Skeletal muscle satellite cell (primary cell): Measurements from ENCODE around the gene LEKR1.
"Not testable (repeated sequence)": the region's sequence is repeated elsewhere in the genome, so short reads cannot be mapped to it uniquely, and the experiment has no call there.

Source experiments
- H3K27me3 ChIP-seq: 2 replicates; pipeline ENCODE4 v1.7.0; 2013; ENCODE audit warnings: low read length; ENCODE audit not compliant: control insufficient read depth, insufficient read depth
- H3K36me3 ChIP-seq: 2 replicates; pipeline ENCODE4 v1.7.0; 2013; ENCODE audit warnings: mild to moderate bottlenecking, control low read depth, low read length; ENCODE audit not compliant: insufficient read depth
- H3K4me1 ChIP-seq: 2 replicates; pipeline ENCODE4 v1.7.0; 2013; ENCODE audit warnings: low read length; ENCODE audit not compliant: control insufficient read depth, insufficient read depth
- H3K4me2 ChIP-seq: 2 replicates; pipeline ENCODE4 v1.7.0; 2013; ENCODE audit warnings: mild to moderate bottlenecking, low read length
- H3K4me3 ChIP-seq: 2 replicates; pipeline ENCODE4 v1.7.0; 2013; ENCODE audit warnings: low read length
- H3K9ac ChIP-seq: 2 replicates; pipeline ENCODE4 v1.7.0; 2013; ENCODE audit warnings: mild to moderate bottlenecking, low read depth, low read length, moderate library complexity
- H3K9me3 ChIP-seq: replicated peaks from 2 replicates; pipeline ENCODE4 v1.7.0; 2013; ENCODE audit warnings: mild to moderate bottlenecking, control low read depth, low read length

LEKR1 gene

GRCh38 chr3:156822626-156823260 is 3.4 kb upstream of the LEKR1 start:
- H3K9me3 ChIP-seq, H3K9ac ChIP-seq, H3K36me3 ChIP-seq, H3K4me2 ChIP-seq, H3K27me3 ChIP-seq, H3K4me3 ChIP-seq: not testable (repeated sequence)
- H3K4me1 ChIP-seq, result peaks cover 57% of the 10 kb centered on the region

DNA sequence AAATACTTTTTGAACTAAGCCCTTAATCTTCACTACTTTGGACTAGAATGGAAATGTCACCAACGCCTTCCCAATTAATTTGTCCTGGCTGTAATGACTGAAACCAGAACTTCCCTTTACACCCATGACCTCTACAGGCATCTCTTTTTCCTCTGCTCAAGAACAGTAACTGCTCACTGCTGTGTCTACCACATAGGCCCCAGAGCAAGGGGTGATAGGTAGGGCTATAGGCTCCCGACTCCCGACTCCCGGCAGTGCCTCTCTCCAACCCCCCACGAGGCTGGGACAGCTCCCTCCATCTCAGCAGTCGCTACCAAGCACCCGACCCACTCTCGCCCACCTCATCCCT is 384 bp upstream of the LEKR1 start:
- Histone ChIP-seq H3K4me1 (peaks cover 26% of the 10 kb centered on the region), H3K36me3 (no peaks in the 10 kb centered on the region), H3K9me3 (no peaks in the 10 kb centered on the region), H3K4me2 (peak overlapping the region; percentile 87), H3K9ac (peak overlapping the region; percentile 92), H3K4me3 (peak overlapping the region; percentile 71), H3K27me3 (no peaks in the 10 kb centered on the region)

DNA sequence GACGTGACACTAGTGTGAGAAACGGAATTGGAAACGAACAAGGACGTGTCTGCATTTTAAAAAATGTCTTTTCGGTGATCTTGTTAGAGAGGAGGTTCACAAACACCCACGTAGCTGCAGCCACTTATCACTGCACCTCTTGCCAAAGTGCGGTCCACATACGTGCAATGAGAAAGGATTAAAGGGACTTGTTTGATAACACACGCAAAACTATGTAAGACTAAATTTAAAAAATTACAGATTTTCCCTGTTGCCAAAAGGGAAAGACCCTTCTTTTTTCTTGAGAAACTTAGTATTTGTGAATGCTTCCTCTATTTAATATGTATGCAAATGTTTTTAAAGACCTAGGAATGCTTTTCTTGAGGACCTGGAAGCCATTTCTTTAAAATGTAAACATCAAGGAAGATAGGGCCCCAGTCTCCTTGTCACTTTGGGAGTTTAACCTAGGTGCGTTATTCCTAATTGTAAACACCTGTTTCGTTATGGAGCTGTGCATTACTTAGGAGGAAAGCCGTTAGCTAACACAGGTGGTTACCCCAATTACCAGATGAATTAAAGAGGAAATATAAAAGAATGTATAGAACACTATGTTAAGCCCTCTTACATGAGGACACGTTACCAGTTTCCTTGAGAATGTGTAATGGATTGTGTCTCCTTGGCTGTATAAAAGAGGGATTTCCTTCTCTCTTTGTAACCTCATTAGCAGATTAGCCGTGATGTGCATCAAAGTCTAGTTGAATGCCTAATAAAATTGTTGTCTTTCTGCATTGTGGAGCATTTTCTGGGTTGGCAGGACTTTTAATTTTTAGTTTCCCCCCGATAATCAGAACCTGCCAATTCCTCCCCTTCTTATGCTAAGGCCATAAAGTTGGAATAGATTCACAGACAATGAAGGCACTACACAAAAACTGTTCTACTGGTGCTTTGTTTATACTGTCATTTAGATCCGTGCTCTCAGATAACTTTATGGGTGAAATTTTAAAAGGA is 1.0 kb downstream of the LEKR1 start:
- no peaks in the 10 kb centered on the region for H3K36me3 ChIP-seq
- H3K9ac ChIP-seq, result peak overlapping the region; percentile 92

GRCh38 chr3:156831006-156831405 is 4.9 kb downstream of the LEKR1 start:
- Histone ChIP-seq H3K36me3 (no peaks in the 10 kb centered on the region), H3K27me3 (no peaks in the 10 kb centered on the region), H3K9ac (no peak overlapping the region), H3K4me1 (peaks cover 14% of the 10 kb centered on the region), H3K4me3 (no peak overlapping the region), H3K4me2 (no peak overlapping the region), H3K9me3 (no peaks in the 10 kb centered on the region)

More for the DNA sequence above, 1.0 kb downstream of the LEKR1 start:
- Histone ChIP-seq H3K9me3 (no peaks in the 10 kb centered on the region), H3K4me2 (peak overlapping the region; percentile 87), H3K27me3 (no peaks in the 10 kb centered on the region), H3K4me1 (peaks cover 22% of the 10 kb centered on the region), H3K4me3 (peak overlapping the region; percentile 71)

DNA sequence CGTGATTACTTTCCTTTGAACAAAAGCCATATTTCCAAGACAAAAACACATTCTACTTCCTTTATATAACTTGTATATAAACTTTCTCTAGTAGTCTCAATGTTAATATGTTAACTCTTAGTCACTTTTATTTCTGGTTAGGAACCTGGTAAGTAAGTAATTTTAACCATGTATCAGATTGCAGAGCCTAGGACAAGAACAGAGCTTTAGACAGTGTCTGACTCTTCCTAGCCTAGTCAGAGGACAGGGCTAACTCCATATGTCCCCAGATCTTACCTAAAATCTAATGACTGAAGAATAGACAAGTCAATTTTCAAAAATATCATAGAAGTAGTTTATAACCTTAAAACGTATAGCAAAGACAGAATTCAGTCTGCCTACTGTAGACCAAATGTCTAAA is 8.3 kb downstream of the LEKR1 start:
- Histone ChIP-seq H3K9ac (no peak overlapping the region), H3K27me3 (no peaks in the 10 kb centered on the region), H3K9me3 (no peaks in the 10 kb centered on the region), H3K4me2 (no peak overlapping the region), H3K36me3 (no peaks in the 10 kb centered on the region), H3K4me1 (peaks cover 10% of the 10 kb centered on the region), H3K4me3 (no peak overlapping the region)

DNA sequence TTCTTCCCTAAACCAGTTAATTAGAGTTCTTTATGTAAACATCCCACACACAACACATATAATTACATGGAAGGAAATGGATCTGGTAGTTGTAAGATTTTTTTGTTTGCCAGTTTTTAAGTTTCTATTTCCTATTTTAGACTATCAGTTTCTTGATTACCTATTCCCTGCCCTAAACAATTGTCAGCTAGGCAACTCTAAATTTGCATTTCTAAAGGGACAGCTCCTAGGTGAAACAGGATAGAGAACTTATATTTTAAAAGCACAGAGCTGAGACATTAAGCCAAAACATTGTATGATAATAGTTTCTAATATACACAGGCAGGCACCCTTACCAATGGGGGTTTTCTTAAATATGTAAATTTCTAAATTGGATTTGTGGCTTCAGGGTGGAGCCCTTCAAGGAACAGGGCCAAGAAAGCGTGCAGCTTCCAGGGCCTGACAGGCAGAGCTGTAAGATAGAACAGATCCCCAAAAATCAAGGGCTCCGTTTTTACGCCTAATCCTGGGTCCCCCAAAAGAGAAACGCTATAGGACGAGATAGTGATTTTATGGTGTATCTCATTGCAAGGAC is 8.9 kb downstream of the LEKR1 start:
- H3K4me3 ChIP-seq, result no peak overlapping the region
- peaks cover 10% of the 10 kb centered on the region for H3K4me1 ChIP-seq
- no peak overlapping the region for H3K9ac ChIP-seq
- H3K9me3 ChIP-seq, result no peaks in the 10 kb centered on the region
- no peaks in the 10 kb centered on the region for H3K36me3 ChIP-seq
- no peaks in the 10 kb centered on the region for H3K27me3 ChIP-seq
- H3K4me2 ChIP-seq, result no peak overlapping the region

- no peaks in the 10 kb centered on the region for H3K36me3 ChIP-seq
- no peaks in the 10 kb centered on the region for H3K9me3 ChIP-seq
- H3K4me2 ChIP-seq, result no peak overlapping the region
- H3K27me3 ChIP-seq, result no peaks in the 10 kb centered on the region
- no peak overlapping the region for H3K4me3 ChIP-seq
- H3K4me1 ChIP-seq, result peaks cover 10% of the 10 kb centered on the region
- H3K9ac ChIP-seq, result no peak overlapping the region
Observed at GRCh38 chr3:156836701-156837100, 10.5 kb downstream of the LEKR1 start.

DNA sequence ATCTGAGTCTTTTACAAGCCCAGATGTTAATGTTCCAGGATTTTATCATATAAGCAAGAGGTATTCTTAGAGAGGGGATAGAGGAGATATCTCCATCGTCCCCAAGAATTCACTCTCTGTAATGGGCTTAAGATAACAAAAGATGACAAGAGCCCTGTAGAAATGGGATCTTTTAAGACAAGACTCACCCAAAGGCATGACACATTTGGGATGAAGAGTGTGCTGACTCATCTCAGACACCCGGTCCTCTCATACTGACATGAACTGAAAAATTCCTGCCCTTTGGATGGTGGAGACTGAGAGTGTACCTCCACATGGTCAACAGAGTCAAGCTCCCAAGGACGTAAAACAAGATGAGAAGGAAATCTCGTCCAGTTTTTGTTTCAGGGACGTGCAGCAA is 11.0 kb downstream of the LEKR1 start:
- Histone ChIP-seq H3K4me3 (no peak overlapping the region), H3K9me3 (no peaks in the 10 kb centered on the region), H3K36me3 (no peaks in the 10 kb centered on the region), H3K4me1 (peaks cover 10% of the 10 kb centered on the region), H3K27me3 (no peaks in the 10 kb centered on the region), H3K9ac (no peak overlapping the region), H3K4me2 (no peak overlapping the region)

DNA sequence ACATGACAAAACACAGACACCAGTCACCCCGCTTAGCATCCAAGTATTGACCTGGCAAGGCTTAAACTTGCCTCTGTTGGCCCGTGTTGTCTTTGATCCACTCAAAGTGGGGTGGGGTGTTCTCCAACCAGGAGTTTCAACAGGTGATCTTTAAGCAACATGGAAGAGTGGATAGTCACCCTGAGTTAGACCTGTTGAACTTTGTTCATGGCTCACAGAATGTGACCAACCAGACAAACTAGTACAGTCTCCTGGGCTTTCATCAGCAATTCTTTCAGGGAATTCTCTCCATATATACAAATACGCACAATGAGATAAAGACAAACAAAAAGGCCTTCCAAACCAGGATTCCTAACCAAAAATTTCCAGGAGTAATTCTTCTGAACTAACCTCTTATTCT is 11.9 kb downstream of the LEKR1 start:
- no peak overlapping the region for H3K9ac ChIP-seq
- no peaks in the 10 kb centered on the region for H3K36me3 ChIP-seq
- H3K27me3 ChIP-seq, result no peaks in the 10 kb centered on the region
- H3K4me2 ChIP-seq, result no peak overlapping the region
- peaks cover 10% of the 10 kb centered on the region for H3K4me1 ChIP-seq
- H3K9me3 ChIP-seq, result no peaks in the 10 kb centered on the region
- H3K4me3 ChIP-seq, result no peak overlapping the region

DNA sequence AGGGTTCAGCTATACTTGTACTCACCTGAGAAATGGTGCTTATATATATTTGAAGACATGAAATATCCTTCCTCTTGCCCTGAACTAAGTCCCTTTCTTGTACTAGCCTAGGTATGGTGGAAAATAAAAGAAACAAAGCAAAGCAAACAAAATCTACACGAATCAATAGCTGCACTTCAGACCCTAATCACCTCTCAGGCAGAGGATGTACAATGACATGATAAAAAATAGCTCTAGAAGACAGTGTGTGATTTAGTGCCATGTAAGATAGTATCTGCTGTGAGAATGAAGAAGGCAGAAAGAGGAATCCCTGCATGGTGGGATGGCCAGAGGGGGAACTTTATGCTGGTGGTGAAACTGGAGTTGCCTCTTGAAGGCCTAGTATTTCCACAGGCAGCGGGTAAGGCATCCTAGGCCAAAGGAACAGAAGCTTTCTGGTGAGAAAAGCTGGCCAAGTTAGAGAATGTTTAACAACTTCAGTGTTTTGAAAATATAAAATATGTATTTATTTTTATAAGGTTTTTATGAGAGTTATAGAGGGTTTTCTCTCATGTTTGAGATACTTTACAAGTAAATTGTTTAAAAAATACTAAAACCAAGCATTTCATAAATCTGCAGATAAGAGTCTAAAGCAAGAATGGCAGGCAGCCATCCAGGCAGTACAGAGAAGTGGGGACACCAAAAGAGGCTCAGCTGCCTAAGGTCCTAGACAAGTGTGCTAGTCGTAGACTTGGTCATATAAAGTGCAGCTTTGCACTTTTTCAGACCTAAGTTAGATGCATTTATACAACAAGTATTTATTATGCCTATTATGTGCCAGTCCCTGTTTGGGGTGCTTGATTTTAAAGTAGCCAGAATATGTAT is 14.9 kb downstream of the LEKR1 start:
- no peaks in the 10 kb centered on the region for H3K36me3 ChIP-seq
- H3K4me2 ChIP-seq, result no peak overlapping the region
- H3K4me1 ChIP-seq, result peaks cover 16% of the 10 kb centered on the region
- no peak overlapping the region for H3K4me3 ChIP-seq
- H3K27me3 ChIP-seq, result no peaks in the 10 kb centered on the region
- H3K9me3 ChIP-seq, result no peaks in the 10 kb centered on the region
- no peak overlapping the region for H3K9ac ChIP-seq
